ENCODE results near the gene ZBTB5.

Gene ZBTB5

DNA sequence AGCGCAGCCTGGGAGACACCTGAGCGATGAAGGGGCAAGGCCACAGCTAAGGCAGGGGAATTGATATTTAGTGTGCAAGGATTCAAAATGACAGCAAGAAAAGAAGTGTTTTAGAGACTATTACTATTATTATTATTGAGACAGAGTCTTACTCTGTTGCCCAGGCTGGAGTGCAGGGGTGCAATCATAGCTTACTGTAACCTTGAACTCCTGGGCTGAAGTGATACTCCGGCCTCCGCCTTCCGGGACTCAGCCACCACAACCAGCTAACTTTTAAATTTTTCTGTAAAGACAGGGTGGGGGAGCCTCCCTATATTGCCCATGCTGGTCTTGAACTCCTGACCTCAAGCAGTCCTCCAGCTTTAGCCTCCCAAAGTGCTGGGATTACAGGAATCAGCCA lies 46.0 kb downstream of the ZBTB5 start:
- H3K27ac Mint-ChIP-seq = no peak overlapping the region
- intact Hi-C loops (cut with micrococcal nuclease) = loop anchor here (5.0 kb wide), 1 partner anchor 173 kb away; the partner anchor contains the start of gene TOMM5
- H3K4me1 Mint-ChIP-seq (ENCODE audit: low read depth) = peaks cover 28% of the 10 kb centered on the region

DNA sequence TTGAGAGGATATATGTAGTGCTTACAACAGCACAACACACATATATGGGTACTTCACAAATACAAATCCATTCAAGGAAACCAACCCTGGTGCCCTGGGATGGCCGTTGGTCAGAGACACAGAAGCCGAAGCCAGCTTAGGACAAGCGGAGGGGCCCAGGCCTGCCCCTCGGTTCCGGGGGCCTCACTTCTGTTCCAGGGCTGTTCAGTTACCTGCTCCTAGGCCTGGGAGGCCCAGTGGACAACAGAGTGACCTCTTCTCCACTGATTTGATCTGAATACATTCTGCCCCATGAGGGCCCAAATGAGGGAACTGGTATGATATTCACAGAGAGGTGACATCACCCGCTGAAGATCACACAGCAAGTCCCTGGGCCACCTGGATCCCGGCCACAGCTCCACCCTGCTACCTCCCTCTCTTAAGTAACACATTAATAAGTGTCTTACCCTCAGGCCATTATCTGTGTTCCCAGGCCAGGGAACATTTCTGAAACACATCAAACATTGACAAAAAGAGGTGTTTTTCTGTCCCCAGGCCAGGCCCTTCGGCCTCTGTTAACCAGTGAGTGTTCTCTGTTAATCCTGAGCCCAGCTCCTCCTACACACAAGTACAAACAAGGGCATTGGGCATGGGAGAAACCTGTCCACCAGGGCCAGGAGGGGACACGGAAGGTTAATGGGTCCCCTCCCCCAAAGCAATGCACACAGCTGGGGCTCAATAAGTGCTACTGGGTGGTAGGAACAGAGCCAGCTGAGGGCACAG lies 47.2 kb downstream of the ZBTB5 start:
- Mint-ChIP-seq H3K9me3 (no peaks in the 10 kb centered on the region), H3K36me3 (ENCODE audit: low read depth) (peaks cover 7% of the 10 kb centered on the region), H3K4me1 (ENCODE audit: low read depth) (peaks cover 16% of the 10 kb centered on the region), H3K27me3 (peaks cover 5% of the 10 kb centered on the region), H3K27ac (no peak overlapping the region), H3K4me3 (no peak overlapping the region)
- intact Hi-C loops (cut with micrococcal nuclease) = loop anchor here (5.0 kb wide), 1 partner anchor 174 kb away; the partner anchor contains the start of gene TOMM5

More for the DNA sequence above, 46.0 kb downstream of the ZBTB5 start:
- Mint-ChIP-seq H3K9me3 (no peaks in the 10 kb centered on the region), H3K27me3 (peaks cover 5% of the 10 kb centered on the region), H3K4me3 (no peak overlapping the region), H3K36me3 (ENCODE audit: low read depth) (peaks cover 10% of the 10 kb centered on the region)

DNA sequence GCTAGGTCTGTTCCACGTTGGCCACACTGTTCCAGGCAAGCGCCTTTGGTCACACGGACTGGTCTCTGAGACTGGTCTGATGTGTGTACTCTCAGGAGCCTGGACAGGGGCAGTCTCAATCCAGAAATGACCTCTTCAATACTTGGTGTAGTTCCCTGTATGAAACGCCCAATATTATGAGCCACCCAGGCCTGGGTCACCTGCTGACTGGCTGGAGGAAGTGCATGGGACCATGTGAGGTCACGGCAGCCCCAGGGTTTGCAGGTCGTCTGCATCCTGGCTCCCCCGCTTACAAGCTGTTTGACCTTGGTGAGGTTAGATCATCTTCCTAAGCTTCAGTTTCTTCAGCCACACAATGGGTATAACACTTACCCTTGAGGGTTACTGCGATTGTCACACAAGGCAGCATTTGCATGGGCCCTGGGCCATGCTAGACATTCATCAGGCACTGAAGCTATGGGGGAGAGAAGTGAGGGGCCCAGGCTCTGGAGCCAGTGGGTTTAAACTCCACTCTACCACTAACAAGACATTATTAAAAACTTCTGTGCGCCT lies 47.9 kb downstream of the ZBTB5 start:
- Mint-ChIP-seq H3K4me3 (no peak overlapping the region), H3K36me3 (ENCODE audit: low read depth) (peaks cover under 1% of the 10 kb centered on the region), H3K9me3 (no peaks in the 10 kb centered on the region), H3K4me1 (ENCODE audit: low read depth) (peaks cover 14% of the 10 kb centered on the region), H3K27ac (no peak overlapping the region), H3K27me3 (peaks cover 5% of the 10 kb centered on the region)
- intact Hi-C loops (cut with micrococcal nuclease) = loop anchor here (5.0 kb wide), 1 partner anchor 175 kb away; the partner anchor contains the start of gene TOMM5

DNA sequence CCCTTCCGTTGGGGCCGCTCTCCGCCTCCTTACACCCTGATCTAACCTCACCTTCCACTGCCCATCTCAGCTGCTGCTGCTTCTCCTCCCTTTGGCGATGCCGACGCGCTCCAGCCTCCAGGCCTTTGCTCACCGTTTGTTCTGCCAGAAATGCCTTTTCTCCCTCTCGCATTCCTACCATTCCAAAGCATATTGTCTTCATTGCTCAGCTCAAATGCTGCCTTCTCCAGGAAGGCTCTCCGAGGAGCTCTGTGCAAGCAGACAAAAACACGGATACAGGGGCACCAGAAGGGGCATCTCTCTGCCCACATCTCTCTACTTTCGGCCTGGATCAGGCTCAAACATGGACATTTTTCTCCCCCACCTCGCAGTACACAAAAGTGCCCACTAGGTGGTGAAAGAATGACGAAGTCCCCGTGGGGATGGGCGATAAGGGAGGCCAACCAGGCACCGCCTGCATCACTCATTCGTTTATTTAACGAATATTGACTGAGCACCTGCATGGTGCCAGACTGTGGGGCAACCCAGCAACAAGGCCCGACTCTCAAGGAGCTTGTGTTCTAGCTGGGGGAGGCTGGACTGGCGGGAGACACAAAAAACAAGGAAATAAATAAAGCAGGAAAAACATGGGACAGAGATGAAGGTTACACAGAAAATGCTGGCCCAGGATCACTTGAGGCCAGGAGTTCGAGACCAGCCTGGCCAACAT lies 50.1 kb downstream of the ZBTB5 start:
- intact Hi-C loops (cut with micrococcal nuclease) = loop anchor here (5.0 kb wide), 1 partner anchor 177 kb away; the partner anchor contains the start of gene TOMM5
- Mint-ChIP-seq H3K4me1 (ENCODE audit: low read depth) (peaks cover 8% of the 10 kb centered on the region), H3K27ac (peak overlapping the region; percentile 7), H3K4me3 (no peak overlapping the region), H3K27me3 (peaks cover 5% of the 10 kb centered on the region), H3K9me3 (no peaks in the 10 kb centered on the region), H3K36me3 (ENCODE audit: low read depth) (no peaks in the 10 kb centered on the region)

DNA sequence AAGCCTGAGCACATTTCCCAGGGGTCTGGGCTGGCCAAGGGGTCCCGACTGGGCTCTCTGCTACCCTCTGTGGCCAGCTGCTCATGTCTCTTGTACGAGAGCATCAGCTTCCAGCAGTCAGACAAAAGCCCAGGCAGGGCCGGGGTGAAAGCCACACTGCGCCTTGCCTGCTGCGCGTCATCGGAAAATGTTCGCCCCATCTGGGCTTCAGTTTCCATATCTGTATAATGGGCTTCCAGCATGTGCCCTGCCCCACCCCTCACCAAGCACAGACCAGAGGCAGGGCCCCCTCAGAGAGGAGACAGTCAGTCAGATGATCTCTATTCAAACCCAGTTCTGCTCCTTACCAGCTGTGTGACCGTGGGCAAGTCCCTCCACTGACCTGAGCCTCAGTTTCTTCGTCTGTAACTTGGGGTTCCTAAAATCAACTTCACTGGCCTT lies 50.7 kb downstream of the ZBTB5 start:
- Mint-ChIP-seq H3K4me1 (ENCODE audit: low read depth) (peaks cover 8% of the 10 kb centered on the region), H3K36me3 (ENCODE audit: low read depth) (no peaks in the 10 kb centered on the region), H3K4me3 (no peak overlapping the region), H3K9me3 (no peaks in the 10 kb centered on the region), H3K27me3 (peaks cover 5% of the 10 kb centered on the region), H3K27ac (no peak overlapping the region)
- intact Hi-C loops (cut with micrococcal nuclease) = no loop called here

DNA sequence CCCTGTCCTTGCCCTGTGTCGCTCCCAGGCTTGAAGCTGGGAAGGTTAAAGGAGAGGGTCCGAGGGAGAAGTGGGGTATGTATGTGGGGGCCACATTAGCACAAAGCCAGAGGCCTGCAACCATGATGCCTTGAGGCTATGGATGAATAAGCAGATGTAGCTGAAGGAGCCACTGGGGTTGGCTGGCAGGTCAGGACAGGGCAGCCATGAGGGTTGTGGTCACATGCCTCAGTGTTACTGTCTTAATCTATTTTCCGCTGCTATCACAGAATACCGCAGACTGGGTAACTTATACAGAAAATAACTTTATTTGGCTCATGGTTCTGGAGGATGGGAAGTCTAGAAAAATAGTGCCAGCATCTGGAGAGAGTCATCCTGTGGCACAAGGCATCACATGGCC lies 51.9 kb downstream of the ZBTB5 start:
- H3K27me3 Mint-ChIP-seq = peaks cover 5% of the 10 kb centered on the region
- intact Hi-C loops (cut with micrococcal nuclease) = no loop called here
- H3K36me3 Mint-ChIP-seq (ENCODE audit: low read depth) = no peaks in the 10 kb centered on the region
- H3K9me3 Mint-ChIP-seq = no peaks in the 10 kb centered on the region
- H3K27ac Mint-ChIP-seq = no peak overlapping the region
- no peak overlapping the region for H3K4me3 Mint-ChIP-seq
- H3K4me1 Mint-ChIP-seq (ENCODE audit: low read depth) = peaks cover 8% of the 10 kb centered on the region

DNA sequence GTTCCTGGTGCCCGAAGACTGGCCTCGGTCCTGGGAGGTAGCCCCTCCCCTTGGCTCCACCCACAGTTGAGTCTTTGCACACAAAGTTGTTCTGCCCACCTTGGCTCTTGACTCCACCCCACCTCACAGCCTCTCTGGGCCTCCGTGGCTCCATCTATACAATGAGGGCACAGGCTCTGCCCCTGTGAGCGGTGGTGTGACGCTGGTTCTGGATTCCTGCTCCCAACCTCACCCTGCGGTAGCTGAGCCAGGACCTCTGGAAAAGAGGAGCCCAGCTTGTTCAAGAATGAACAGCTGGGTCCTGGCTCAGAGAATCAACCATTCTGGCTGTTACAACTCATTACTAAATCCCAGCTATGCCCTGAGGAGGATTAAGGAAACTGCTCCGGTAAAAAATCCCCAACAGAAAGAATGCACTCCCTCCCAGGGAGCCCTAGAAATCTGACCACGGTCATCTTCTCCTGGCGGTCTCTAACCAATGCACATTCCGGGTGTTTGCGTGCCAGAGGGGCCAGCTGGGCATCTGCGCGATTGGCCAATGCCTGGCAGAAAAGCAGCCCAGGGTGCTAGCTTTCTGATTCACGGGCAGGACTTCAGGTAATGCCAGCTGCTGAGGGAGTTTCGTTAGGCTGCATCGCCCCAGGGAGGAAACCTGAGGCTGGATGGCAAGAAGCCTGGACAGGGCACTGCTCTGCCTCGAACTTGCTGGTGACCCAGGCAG lies 52.7 kb downstream of the ZBTB5 start:
- Mint-ChIP-seq H3K4me3 (no peak overlapping the region), H3K27ac (no peak overlapping the region), H3K36me3 (ENCODE audit: low read depth) (no peaks in the 10 kb centered on the region), H3K27me3 (peaks cover 5% of the 10 kb centered on the region), H3K9me3 (no peaks in the 10 kb centered on the region), H3K4me1 (ENCODE audit: low read depth) (peaks cover 8% of the 10 kb centered on the region)
- intact Hi-C loops (cut with micrococcal nuclease) = no loop called here

DNA sequence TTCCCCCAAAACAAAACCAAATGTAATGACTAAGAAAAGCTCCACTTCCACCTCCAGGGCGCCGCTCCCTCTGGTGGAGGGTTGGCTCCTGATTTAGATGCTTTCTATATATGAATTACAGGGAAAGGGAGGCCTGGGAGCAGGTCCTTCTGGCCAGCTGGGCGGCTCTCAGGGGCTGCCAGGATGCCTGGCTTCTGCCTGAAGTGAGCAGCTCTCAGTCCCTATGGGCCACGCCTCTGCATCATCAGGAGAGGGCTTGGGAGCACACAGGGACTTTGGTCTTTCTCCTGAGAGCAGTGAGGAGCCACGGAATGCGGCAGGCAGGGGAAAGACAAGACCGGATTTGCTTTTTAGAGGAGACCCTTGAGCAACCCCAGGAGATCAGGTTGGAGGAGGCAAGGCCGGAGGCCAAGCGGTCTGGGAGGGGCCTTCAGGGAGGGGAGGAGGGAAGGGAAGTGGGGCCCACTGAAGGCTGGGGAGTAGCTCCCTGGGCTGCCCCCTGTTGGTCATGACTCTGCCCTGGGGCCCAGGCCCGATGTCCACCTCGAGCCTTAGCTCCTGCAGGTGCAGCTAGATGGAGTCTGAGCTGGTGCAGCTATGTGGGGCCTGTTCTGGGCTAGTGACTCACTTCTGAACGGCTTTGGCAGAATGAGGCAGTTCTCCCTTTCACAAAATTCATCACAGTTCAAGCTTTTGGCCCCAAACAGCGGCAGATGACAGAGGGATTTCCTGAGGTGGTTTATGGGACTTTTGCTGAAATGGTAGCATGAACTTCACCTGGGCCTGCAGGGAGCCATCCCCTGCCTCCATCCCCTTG lies 54.1 kb downstream of the ZBTB5 start:
- intact Hi-C loops (cut with micrococcal nuclease) = no loop called here
- H3K4me1 Mint-ChIP-seq (ENCODE audit: low read depth) = peaks cover 8% of the 10 kb centered on the region
- H3K27ac Mint-ChIP-seq = no peak overlapping the region
- peaks cover 5% of the 10 kb centered on the region for H3K27me3 Mint-ChIP-seq
- H3K9me3 Mint-ChIP-seq = no peaks in the 10 kb centered on the region
- no peak overlapping the region for H3K4me3 Mint-ChIP-seq
- no peaks in the 10 kb centered on the region for H3K36me3 Mint-ChIP-seq (ENCODE audit: low read depth)

DNA sequence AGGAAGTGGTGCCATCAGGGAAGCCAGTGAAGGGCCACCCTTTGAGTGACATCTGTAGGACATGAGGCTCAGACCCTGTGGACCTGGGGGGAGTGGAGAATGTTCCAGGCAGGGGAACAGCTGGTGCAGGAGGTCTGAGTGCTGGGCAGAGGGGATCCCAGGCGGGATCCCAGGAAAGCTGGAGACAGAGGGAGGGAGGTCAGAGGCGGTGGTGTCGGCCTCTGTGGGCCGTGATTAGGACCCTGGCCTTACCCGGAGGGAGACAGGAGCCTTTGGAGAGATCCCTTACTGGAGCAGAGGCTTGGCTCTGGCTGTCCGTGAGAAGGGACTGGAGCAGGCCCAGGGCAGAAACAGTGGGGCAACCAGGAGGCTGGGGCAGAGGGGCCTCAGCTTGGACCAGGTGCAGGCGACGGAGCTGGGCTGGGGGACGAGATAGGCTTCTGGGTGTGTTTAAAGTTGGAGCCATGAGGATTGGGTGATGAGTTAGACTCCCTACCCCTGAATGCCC lies 54.8 kb downstream of the ZBTB5 start:
- intact Hi-C loops (cut with micrococcal nuclease) = no loop called here
- Mint-ChIP-seq H3K4me1 (ENCODE audit: low read depth) (peaks cover 6% of the 10 kb centered on the region), H3K9me3 (no peaks in the 10 kb centered on the region), H3K27me3 (peaks cover 5% of the 10 kb centered on the region), H3K4me3 (no peak overlapping the region), H3K36me3 (ENCODE audit: low read depth) (no peaks in the 10 kb centered on the region), H3K27ac (no peak overlapping the region)

DNA sequence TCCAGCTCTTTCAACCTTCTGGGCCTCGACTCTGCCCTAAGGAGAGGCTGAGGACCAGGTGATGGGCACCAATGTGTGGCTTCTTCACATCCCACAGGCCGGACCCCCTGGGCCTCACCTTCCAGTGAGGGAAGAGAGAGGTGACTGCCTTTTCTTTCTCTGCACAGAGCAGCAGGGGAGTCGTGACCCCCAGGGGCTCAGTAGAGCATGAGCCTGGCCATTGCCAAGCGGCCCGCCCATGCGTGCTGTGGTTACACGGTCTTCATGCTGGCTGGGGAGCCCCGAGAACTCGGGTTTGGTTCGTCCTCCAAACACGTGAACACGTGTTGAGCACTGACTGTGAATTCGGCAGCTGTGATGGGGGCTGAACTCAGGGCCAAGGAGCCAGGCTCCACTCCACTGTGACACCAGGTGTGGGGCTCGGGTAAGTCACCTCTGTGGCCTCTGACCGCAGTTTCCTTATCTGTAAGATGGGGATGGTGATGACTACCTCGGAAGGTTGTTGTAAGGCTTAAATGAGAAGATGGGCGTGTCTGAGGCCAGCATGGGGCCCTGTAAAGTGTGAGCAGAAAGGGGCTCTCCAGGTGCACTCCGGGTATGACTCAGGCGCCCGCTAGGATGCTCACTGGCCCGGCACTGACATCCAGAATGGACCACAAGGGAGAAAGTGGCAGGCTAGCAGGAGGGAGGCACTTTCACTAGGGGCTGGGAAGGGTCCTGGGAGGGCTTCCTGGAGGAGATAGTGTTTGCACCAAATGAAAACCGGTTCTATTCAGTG lies 56.1 kb downstream of the ZBTB5 start:
- intact Hi-C loops (cut with micrococcal nuclease) = no loop called here
- Mint-ChIP-seq H3K36me3 (ENCODE audit: low read depth) (no peaks in the 10 kb centered on the region), H3K27me3 (no peaks in the 10 kb centered on the region), H3K27ac (no peak overlapping the region), H3K9me3 (no peaks in the 10 kb centered on the region), H3K4me1 (ENCODE audit: low read depth) (no peaks in the 10 kb centered on the region), H3K4me3 (no peak overlapping the region)

DNA sequence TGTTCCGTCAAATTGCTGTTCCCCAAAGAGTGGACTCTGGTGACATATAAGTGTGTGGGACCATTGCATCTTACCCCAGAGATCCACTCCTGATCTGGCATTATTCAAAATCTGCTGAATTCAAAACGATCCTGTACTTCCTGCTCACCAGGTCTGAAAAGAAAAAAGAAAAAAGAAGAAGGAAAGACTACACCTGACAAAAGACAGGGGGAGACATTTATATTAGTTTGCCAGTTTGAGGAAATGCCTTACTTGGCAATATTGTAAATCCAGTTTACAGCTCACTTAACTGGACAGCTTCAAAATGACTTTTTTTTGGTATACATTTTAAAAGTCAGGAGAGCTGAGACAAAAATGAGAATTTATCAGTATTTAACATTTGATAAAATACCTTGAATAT lies 57.8 kb downstream of the ZBTB5 start:
- H3K4me1 Mint-ChIP-seq (ENCODE audit: low read depth) = no peaks in the 10 kb centered on the region
- intact Hi-C loops (cut with micrococcal nuclease) = no loop called here
- no peaks in the 10 kb centered on the region for H3K36me3 Mint-ChIP-seq (ENCODE audit: low read depth)
- no peak overlapping the region for H3K27ac Mint-ChIP-seq
- no peaks in the 10 kb centered on the region for H3K27me3 Mint-ChIP-seq
- no peak overlapping the region for H3K4me3 Mint-ChIP-seq
- no peaks in the 10 kb centered on the region for H3K9me3 Mint-ChIP-seq

DNA sequence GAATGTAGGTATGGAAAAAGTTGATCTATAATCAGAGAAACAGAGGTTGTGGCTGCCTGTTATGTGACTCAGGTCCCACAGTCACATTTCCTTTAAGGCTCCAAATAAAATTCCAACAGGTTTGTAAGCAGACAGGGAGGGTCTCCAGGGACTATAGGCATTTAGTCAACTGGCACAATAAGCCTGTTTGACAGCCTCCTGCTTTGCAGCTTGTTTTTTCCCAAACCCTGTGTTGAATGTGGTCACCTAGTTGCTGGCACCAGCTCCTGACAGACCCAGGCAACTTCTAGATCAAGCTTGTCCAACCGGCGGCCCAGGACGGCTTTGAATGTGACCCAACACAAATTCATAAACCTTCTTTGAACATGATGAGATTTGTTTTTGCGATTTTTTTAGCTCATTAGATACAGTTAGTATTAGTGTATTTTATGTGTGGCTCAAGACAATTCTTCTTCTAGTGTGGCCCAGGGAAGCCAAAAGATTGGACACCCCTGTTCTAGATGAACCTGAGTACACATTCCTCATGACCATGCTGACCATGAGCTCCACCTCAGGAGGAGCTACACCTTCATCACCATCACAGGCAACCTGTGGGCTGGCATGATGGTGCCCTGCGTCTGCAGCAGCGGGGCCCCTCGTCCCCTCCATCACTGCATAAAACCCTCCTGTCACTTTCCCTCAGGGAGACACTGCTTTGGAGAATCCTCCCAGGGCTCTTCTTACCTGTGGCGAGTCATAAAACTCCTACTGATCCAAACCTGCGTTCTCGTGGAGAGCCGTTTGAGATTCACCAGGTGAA lies 58.4 kb downstream of the ZBTB5 start:
- no peaks in the 10 kb centered on the region for H3K36me3 Mint-ChIP-seq (ENCODE audit: low read depth)
- H3K9me3 Mint-ChIP-seq = no peaks in the 10 kb centered on the region
- no peak overlapping the region for H3K27ac Mint-ChIP-seq
- intact Hi-C loops (cut with micrococcal nuclease) = no loop called here
- H3K27me3 Mint-ChIP-seq = no peaks in the 10 kb centered on the region
- no peaks in the 10 kb centered on the region for H3K4me1 Mint-ChIP-seq (ENCODE audit: low read depth)
- no peak overlapping the region for H3K4me3 Mint-ChIP-seq
